Putamen (tissue), 1 donor: Measurements from ENCODE around the gene VTI1A.
"Not testable (repeated sequence)": the region's sequence is repeated elsewhere in the genome, so short reads cannot be mapped to it uniquely, and the experiment has no call there.

Source experiments
- DNase-seq: peaks from one replicate; pipeline ENCODE4 v3.0.0-alpha.2; 2016; ENCODE audit warnings: low spot score

Gene VTI1A

DNA sequence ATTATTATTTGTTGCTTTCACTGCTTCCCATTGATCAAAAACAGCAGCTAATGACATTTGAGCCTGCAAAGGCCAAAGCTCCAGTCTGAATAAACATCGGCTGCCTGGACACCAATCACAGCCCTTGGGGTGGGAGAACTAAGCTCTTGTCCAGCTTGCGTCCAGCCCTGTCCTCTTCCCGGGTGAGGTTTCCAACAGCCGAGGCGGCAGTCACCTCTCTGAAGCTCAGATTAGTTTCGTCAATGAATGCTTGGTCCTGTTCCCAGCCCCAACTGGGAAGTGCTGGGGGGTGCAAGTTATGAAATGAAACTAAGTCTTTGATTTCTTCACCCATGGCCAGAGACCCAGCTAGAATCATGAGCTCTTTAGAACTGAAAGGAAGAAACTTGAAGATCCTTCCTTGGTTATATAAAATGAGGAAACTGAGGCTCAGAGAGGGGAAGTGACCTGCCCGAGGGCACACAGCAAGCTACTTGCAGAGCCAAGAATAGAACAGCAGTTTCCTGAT is 389.0 kb downstream of the VTI1A start:
- no peak for DNase-seq

DNA sequence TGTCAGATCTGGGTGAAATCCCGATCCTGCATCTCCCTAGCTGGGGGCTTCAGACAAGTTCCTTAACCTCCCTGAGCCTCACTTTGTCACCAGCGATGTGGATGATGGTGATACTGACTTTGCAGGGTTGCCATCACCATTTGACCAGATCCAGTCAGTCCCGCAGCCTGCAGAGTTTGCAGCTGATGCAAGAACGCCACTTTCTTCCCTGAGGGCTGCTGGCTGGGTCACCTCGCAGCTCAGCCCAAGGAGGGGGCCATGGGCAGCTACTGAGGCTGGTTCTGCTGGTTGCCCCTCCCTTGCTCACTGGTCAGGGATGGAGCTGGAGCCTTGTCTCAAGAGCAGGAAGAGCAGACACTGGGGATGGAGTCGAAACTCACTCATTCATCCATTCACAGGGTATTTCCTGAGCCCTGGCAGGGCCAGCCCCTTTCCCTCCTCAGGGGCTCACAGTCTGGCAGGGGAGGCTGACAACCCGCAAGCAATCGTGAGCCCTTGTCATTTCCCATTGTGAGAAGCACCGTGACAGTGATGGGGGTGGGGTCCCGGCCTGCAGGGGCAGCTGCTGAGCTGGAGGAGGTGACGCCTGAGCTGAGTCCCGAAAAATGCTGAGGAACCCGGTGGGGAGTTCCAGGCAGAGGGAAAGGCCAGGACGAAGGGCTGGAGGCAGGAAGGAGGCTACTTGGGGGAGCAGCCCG is 391.9 kb downstream of the VTI1A start:
- no peak for DNase-seq

DNA sequence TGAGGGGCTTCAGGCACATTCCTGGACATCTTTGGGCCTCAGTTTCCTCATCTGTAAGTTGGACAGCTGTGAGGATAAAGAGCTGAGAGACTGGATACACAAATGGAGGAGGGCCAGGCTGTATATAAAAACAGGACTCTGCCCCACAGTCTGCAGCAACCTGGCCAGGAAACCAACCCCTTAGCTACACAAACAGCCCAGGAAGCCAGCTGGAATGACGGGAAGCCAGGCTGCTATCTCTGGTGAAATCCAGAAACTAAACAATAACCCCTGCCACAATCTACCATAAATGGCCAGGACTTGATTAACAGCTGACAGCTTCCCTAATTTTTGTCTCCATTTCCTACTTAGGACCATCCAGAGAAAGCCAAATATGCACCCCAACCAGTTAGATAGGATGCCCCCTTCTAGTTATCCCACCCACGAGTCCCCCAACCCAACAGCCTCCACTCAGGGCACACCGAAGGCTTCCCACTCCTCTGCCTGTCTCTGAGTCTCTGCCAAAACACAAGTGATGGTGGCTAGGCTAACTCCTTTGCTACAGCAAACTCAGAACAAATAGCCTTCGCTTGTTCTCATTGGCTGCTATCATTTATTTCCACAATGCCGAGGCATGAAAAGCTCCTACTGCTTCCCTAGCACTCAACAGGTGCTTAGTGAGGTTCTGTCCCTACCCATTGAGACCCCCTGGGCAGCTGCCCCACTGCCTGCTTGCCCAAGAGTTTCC is 393.1 kb downstream of the VTI1A start:
- no peak for DNase-seq

DNA sequence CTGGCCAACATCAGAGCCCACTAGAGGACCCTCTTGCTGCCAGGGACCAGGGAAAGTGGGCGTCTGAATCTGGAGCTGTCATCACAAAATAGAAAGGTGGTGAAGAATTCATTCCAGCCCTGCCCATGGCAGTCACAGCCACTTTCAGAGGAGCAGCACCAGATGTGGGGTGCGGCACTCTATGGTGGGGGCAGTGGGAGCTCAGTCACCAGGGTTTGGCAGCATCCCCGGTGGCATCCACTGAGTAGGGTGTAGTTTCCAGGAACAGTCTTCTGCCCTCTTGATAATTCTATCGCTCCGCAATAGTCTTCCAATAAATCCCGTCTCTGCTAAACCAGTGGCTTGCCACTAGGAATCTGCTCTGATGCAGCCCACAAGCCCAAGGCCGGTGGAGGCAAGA is 394.5 kb downstream of the VTI1A start:
- DNase-seq: no peak

DNA sequence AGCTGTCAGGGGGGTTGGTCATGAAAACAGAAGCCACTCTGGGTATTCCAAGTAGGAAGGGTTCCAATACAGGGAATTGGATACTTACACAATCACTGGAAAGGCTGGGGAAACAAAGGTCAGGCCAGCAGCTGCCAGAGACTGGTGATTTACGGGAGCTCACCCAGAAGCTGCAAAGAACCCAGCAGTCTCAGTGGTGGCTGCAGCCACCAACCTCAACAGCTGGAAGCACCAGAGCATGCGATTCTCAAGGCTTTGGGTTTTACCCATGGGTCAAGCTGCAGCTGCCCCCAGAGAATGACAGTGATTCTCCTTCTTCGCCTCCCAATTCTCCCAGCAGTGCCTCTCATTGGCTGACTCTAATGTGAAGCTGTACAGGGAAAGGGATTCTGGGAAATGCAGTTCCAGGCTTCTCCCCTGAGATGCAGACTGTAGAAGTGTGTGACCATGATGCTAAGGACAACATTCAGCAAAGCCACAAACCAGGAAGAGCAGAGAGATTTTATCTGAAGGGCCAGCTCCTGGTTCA is 395.9 kb downstream of the VTI1A start:
- DNase-seq: no peak

DNA sequence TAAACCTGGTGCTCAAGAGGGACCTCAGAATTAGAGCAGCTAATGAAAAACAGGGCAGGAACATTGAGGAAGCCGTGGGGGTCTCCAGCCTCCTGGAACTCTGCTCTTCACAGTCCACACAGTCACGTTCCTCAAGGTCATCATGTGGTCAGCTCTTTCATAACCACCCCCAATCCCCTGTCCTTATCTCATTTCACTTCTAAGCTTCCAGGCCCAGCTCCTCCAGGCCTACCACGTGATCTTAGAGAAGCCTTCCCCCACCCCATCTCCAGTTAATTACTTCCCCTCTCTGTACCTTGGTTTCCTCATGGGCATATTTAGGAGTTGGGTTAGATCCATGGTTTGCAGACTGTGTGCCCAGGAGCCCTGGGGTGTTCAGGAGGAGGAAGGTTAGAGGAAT is 396.6 kb downstream of the VTI1A start:
- DNase-seq: no peak

DNA sequence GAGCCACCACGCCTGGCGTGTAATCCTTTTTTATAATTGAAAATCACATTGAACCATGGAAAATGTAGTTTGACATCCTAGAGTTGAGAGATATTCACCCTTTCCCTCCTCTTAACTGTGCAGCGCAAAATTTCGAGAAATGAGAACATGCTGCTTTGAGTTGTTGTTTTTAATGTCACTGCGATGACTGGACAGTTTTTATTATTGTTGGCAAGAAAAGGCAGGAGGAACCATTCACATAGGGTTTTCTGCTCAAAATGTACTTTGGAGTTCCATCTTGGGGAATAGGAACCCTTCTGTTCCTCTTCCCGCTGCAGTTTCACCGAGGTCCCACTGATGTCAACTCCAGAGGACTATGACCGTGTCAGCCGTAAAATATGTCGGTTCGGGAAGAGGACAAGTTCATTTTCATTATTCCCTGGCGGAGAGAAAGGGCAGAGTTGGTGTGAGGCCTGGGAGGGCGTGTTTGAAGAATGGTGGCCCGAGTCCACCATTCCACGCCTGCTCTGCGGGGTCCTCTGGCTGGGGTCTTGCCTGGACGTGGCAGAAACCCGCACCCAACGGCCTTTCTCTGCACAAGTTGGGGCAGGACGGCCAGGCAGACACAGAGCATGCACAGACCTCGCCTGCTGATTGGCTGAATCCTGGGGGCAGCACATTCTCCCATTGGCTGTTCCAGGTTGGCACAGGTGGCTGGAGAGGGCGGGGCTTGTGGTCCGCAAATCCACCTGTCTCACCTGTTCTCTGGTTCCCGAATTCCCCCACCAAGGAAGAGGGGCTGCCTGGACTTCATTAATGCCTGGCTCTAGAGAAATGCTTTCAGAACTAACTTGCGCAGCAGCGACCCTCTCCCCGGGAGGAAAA is 397.9 kb downstream of the VTI1A start:
- no peak for DNase-seq

DNA sequence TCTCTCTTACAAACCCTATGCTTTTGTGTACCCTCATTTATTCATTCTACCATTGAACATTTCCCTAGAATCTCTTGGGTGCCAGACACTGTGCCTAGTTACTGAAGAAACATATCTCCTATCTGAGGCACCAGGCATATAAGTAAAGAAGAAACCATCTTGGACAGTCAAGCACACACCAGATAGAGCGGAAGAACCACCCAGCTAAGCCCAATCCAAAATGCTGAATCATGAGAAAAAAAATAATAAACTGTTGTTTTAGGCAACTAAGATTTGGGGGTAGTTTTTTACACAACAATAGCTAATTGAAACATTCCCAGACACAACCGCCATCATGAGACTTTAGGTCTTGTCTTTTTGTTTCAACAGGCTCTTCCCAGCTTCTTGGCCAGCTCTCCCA is 400.8 kb downstream of the VTI1A start:
- no peak for DNase-seq

DNA sequence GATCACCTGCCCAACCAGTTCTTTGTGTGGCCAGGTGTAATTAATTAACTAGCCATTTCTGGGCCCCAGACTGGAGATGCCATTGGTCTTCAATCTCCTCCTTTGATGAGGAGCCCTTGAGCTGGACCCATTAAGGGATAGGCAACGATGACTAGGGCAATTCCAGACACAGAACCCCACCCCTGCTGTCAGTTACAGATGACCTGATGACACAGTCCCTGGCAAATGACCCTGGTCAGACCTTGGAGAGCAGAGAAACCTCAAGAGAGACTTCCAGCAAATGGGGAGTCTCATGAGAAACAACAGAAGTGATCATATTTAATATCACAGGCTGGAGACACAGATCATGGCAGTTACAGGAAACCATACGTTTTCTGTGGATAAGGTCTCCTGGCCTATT is 401.2 kb downstream of the VTI1A start:
- no peak for DNase-seq

DNA sequence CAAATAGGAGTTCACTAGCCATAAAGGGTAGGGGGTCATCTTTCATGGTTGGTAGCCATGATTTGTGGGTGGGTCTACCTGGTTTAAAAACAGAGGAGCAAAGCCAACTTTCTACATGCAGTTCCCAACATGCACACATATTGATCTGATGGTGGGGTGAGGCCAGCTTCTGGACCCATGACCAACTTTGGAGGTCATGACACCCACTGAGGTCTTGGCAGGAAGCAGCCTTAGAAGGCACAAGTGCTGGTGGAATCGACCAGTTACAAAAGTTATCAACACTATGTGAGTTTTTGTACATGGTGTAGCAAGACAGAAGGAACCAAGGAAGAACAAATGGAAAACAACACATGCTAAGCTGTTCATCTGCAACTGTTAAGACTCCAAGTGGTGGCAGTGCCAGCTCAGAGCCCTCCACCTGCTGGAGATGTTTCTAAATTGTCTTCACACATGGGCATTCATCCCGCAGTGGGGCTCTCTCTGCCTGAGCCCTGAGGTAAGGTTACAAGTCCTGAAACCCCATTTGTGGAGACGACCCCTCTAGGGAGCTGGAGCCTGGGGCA is 401.9 kb downstream of the VTI1A start:
- DNase-seq: no peak

DNA sequence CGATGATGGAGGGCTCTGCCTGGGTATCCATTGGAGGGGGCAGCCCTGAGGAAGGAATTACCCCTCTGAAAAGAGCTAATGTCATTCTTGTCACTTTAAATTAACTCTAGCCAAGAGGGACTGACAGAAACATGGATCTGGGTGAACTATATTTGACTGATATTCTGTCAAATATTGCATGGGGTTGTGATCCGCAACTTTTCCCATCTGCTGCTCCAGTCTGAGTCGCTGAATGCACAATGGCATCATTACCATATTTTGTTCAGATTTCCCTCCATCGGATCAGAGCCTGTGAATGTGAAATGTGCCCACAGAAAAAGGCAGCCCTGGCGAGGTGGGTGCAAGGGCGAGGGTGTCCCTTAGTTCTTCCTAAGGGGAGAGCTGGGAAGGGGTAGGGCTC is 402.5 kb downstream of the VTI1A start:
- DNase-seq: no peak

DNA sequence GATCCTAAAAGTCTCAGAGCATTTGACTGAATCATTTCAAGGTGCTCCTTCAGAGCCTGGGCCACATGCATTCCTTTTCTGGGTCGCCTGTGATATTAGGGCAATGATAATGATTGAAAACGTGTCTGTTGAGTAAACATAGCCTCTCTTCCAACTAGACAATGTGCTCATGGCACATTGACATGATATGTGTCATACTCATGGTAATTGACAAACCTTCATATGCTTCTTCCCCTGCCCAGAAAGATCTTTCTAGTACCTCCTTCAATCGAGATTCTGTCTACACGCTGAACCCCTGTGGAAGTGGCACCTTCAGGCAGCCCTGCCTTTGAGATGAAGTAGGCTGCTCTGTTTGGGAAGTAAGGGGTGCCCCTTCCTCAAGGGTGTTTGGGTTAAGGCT is 404.2 kb downstream of the VTI1A start:
- no peak for DNase-seq

DNA sequence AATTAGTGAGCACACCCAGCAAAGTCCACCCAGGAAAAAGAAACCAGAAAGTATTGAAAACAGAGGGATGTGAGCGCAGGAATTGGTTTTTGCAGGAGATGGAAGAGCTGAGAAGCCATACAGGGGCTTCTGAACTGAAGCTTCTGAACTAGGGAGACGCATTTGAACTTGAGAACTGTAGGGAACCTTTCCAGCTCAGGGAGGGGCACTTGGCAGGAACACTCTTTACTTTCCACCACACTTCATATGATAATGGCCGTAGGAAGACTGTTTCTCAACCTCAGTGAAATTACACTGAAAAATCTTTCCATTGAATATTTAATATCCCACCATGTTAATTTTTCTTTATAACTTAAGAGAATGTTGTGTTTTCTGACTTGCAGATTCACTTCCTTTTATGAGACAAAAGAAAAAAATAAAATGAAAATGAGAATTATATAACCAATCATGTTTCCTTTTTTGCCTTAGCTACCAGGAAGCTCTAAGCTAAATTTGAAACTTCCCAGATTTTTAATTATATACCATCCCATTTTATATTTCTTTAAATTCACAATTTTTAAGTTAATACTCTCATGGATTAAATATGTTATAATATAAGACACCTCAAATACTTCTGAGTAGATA is 404.7 kb downstream of the VTI1A start:
- no peak for DNase-seq

DNA sequence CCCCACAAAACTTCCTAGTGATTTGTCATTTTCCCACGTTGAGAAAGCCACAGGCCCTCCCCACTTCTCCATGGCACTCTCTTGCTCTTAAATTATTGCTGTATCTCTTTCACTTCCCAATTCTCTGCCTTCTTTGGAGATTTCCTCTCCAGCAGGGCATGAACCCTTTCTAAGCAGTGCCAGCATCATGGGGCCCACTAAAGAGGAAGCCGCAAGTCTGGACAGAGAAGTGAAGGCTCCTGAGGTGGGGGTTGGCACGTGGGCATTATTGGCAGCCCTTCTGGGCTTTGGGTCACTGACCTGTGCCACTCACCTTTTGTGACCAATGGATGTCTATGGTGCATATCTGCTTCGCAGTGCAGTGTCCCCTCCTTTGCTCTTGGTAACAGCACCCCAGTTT is 405.3 kb downstream of the VTI1A start:
- DNase-seq: peak; percentile 49

DNA sequence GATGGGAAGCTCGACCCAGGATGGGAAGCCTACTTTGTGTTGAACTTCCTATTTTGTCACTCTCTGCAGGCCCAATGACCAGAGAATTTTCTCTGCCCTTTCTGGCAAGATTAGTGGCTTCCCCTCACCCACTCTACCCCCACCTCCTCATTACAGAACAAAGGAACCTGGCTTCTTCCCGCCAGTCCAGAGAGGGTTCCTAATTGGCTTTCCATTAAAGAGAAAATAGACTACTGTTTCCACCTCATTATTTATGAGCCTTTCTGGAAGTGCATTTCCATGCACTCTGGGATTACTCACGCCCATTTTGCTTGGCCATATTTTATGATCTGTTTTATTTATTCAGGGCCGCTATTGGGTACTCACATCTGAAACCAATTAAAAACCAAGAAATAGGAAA is 408.1 kb downstream of the VTI1A start:
- DNase-seq: no peak

DNA sequence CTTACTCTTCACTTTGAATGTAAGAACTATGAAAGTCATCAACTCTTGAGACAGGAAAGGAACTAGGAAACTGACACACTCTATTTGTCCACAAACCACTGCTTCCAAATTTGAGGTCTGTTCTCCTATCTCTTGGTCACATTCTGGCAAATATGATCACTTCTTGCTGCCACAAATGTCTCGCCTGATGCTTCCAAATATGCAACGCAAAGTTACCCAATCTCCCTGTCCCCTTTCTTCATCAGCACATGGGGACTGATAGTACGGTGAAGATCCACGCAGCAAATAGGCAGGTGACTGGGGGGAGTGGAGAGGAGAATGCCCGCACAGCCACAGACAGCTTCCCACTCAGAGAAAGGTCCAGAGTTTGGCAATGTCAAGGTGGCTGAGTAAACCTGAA is 410.5 kb downstream of the VTI1A start:
- no peak for DNase-seq

DNA sequence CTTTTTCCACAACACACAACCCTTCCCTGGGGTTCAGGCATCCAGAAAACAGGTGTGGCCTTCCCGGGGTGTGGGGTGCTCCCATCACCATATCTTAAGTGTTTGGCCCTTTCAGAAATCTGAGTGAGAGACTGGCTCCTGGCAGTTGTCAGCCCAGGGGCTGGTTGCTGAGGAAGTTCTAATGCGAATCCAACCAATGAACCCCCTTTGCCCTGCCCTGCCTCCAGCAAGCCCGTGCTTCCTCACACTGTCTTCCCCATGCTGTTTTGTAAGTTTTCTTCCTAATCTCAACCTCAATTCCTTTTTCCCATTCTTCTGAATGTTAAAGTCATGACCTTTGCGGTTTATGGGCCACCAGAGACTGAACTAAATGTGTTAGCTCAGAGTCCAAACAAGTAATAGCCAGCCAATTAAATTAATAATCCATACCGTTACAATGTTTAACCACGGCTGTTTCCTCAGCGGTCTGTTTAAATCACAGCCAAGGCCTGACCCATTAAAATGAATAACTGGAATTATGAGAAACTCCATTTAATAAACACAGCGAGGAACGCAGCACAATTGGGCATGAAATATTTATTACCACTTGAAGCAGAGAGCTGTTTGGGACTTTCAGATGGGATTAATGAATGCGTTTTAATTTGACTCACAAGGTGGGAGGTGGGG is 412.1 kb downstream of the VTI1A start:
- no peak for DNase-seq

DNA sequence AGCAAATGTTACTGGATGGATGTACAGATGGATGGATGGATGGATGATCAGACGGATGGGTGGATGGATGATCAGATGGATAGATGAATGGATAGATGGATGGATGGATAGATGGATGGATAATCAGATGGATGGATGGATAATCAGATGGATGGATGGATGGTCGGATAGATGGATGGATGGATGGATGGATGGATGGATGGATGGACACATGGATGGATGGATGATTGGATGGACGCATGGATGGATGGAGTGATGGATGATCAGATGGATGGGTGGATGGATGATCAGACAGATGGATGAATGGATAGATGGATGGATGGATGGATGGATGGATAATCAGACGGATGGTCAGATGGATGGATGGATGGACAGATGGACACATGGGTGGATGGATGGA is 412.8 kb downstream of the VTI1A start:
- no peak for DNase-seq

DNA sequence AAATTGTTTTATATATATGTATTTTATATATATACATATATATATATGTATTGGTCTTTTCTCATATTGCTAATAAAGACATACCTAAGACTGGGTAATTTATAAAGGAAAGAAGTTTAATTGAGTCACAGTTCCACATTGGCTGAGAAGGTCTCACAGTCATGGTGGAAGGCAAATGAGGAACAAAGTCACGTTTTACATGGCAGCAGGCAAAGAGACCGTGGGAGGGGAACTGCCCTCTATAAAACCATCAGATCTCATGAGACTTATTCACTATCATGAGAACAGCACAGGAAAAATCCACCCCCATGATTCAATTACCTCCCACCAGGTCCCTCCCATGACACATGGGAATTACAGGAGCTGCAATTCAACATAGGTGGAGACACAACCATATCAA is 416.4 kb downstream of the VTI1A start:
- DNase-seq: not testable (repeated sequence)
